Prostate gland (tissue), 2 donors: Measurements from ENCODE around the gene PTPRG. TPM values are rescaled to one million over a fixed set of nuclear protein-coding genes. Genes with fewer than 3 reads are reported as not detected.

ENCODE experiments used
- DNase-seq: peaks from one replicate; pipeline ENCODE4 v3.0.0-alpha.2; 2019; ENCODE audit warnings: low spot score
- H3K27ac ChIP-seq, 2 donors: fragments of 200-600 bp; sonication (generic); 2 replicates each; pipeline ENCODE4 v1.5.1; 2017 to 2019
- H3K27me3 ChIP-seq: fragments of 200-600 bp; sonication (generic); replicated peaks from 2 replicates; pipeline ENCODE4 v1.5.1; 2019; ENCODE audit not compliant: insufficient read depth
- H3K36me3 ChIP-seq, 2 donors: fragments of 200-600 bp; sonication (generic); 1 replicate in 1 of 2; 2 replicates in 1 of 2; pipeline versions ENCODE4 v1.5.1 to v1.8.1; 2017 to 2019
- H3K4me1 ChIP-seq: fragments of 200-600 bp; sonication (generic); replicated peaks from 2 replicates; pipeline ENCODE4 v1.5.1; 2019
- H3K4me3 ChIP-seq, 2 donors: fragments of 200-600 bp; sonication (generic); 2 replicates each; pipeline ENCODE4 v1.5.1; 2017 to 2019
- H3K9me3 ChIP-seq: fragments of 200-600 bp; sonication (generic); 2 replicates; pipeline ENCODE4 v1.5.1; 2017
- POLR2A ChIP-seq: fragments of 450-650 bp; IDR thresholded peaks from one replicate; pipeline ENCODE4 v1.6.1; 2016; ENCODE audit warnings: antibody characterized with exemption, mild to moderate bottlenecking
- POLR2AphosphoS5 ChIP-seq: sonication (generic); formaldehyde crosslinking; IDR thresholded peaks from one replicate; pipeline ENCODE4 v1.6.1; 2017; ENCODE audit warnings: antibody characterized with exemption
- WGBS: methylation state at CpG from one replicate; pipeline ENCODE4 v1.1.5; 2018; 5-methylcytosine and 5-hydroxymethylcytosine counted together
- intact Hi-C: fragments of 100-400 bp; cut with DNase I; formaldehyde crosslinking; loops from one replicate; pipeline ENCODE4 v1.14.2; 2022
- total RNA-seq, 2 donors: library from RNA; depleted of rRNA; stranded (reverse); fragments of >200 nt; gene quantifications; one replicate each; pipeline ENCODE4 v1.1.0, GENCODE V29; 2016
- TF ChIP-seq, protein P1 (sequence below), 4 experiments: fragments of 200-600 bp in 2 of 4; fragments of 450-650 bp in 2 of 4; sonication (generic) in 2 of 4; IDR thresholded peaks; 1 replicate in 3 of 4; 2 replicates in 1 of 4; pipeline ENCODE4 v1.5.1; 2016 to 2019; ENCODE audit warnings: antibody characterized with exemption in 4 of 4, mild to moderate bottlenecking in 2 of 4, moderate library complexity in 2 of 4

The PTPRG gene
- total RNA-seq, 2 donors from 2014 or later = 22.0 to 78.6 TPM

DNA sequence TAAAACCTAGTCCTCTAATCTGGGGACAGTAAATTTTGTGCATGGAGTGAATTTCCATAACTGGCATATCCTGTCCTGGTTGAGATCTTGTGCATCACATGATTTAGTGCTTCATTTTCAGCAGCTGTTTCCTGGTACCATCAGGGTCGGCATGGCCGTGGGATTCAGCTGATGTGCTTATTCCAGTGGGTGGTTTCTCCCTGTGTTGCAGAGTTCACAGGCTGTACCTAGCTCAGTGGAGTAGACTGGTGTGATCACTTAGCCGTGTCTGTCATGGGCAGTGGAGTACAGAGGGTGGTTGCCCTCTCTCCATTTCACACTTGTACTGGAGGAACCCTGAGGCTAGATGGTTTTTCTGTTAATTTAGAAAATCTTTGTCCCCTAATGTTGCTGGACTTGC lies 228.5 kb downstream of the PTPRG start:
- no peak overlapping the region for H3K4me3 ChIP-seq
- no peaks in the 10 kb centered on the region for H3K36me3 ChIP-seq
- no peak overlapping the region for H3K27ac ChIP-seq
- no peaks in the 10 kb centered on the region for H3K4me1 ChIP-seq
- no peaks in the 10 kb centered on the region for H3K27me3 ChIP-seq
- WGBS = 67% methylated on average over 3 of the region's 3 CpGs
- no peaks in the 10 kb centered on the region for H3K9me3 ChIP-seq
- no peak for DNase-seq
- intact Hi-C loops = no loop called here
- TF ChIP-seq POLR2A (no peak), POLR2AphosphoS5 (no peak)
- TF ChIP-seq, protein P1, sequence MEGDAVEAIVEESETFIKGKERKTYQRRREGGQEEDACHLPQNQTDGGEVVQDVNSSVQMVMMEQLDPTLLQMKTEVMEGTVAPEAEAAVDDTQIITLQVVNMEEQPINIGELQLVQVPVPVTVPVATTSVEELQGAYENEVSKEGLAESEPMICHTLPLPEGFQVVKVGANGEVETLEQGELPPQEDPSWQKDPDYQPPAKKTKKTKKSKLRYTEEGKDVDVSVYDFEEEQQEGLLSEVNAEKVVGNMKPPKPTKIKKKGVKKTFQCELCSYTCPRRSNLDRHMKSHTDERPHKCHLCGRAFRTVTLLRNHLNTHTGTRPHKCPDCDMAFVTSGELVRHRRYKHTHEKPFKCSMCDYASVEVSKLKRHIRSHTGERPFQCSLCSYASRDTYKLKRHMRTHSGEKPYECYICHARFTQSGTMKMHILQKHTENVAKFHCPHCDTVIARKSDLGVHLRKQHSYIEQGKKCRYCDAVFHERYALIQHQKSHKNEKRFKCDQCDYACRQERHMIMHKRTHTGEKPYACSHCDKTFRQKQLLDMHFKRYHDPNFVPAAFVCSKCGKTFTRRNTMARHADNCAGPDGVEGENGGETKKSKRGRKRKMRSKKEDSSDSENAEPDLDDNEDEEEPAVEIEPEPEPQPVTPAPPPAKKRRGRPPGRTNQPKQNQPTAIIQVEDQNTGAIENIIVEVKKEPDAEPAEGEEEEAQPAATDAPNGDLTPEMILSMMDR (IDR thresholded peaks at IDR 0.05) = no peak

DNA sequence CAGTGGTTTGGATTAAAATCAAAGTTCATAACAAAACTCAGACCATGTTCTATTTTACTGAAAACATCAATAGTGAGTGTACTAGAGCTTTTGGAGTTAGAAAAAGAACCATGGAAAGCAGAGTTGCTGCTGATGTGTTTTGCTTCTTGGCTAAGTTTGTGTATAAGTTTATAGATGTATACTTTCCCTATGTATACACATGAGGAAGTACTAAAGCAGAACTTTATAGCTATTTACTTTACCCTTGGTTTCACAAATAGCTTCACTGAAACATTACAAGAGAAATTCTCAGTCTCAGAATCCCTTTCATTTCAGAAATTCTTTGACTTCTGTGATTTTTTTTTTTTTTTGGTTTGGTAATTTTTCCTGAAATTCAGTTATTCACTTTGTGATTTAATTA lies 229.0 kb downstream of the PTPRG start:
- Histone ChIP-seq H3K9me3 (no peaks in the 10 kb centered on the region), H3K4me3 (no peak overlapping the region), H3K27ac (no peak overlapping the region), H3K36me3 (no peaks in the 10 kb centered on the region), H3K4me1 (no peaks in the 10 kb centered on the region), H3K27me3 (no peaks in the 10 kb centered on the region)
- peak; percentile 12 for TF ChIP-seq POLR2AphosphoS5
- TF ChIP-seq, protein P1 (IDR thresholded peaks at IDR 0.05) = no peak
- TF ChIP-seq POLR2A = no peak
- no peak for DNase-seq
- intact Hi-C loops = no loop called here

DNA sequence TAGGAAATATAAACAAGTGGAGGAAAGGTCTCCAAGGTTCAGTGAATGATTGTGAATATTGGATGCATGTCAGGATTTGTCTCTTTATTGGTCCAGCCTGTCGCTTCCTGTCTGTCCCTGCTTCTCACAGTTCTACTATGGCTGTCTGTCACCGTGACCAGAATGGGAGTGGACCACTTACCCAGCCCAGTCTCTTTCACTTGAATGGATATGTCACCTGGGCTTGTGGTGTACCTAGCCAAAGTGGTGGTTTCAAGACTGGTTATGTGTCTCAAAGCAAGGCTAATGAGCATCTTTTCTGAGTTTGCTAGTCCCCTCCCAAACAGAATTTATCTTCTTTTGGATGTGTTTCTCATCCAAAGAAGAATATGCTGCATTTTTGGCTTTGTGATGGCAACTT lies 231.7 kb downstream of the PTPRG start:
- no peaks in the 10 kb centered on the region for H3K4me1 ChIP-seq
- H3K36me3 ChIP-seq = no peaks in the 10 kb centered on the region
- H3K9me3 ChIP-seq = no peaks in the 10 kb centered on the region
- H3K4me3 ChIP-seq = no peak overlapping the region
- 95% methylated on average over 2 of the region's 2 CpGs for WGBS
- TF ChIP-seq POLR2A (no peak), POLR2AphosphoS5 (no peak)
- TF ChIP-seq, protein P1 (IDR thresholded peaks at IDR 0.05) = no peak
- H3K27me3 ChIP-seq = no peaks in the 10 kb centered on the region
- intact Hi-C loops = no loop called here
- DNase-seq = no peak
- H3K27ac ChIP-seq = no peak overlapping the region

DNA sequence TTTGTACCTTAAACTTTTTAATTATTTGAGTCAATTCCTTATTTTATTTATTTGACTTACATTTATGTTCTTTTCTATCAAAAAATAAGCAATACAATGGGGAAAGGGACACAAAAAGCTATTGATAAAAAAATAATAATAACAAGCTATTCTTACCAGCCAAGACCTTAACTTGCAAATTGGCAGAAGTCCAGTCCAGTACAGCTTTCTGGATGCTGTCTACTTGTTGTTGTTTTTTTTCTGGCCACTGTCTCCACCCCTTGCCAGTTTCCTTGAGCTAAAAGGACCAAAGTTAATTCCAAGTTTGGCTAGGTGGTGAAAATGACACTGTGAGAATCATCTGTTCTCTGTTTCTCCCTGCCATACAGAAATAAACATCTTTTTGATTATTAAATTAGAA lies 232.2 kb downstream of the PTPRG start:
- Histone ChIP-seq H3K4me3 (no peak overlapping the region), H3K27ac (no peak overlapping the region), H3K27me3 (no peaks in the 10 kb centered on the region), H3K4me1 (no peaks in the 10 kb centered on the region), H3K36me3 (no peaks in the 10 kb centered on the region), H3K9me3 (no peaks in the 10 kb centered on the region)
- intact Hi-C loops = no loop called here
- DNase-seq = no peak
- no peak for TF ChIP-seq POLR2A
- TF ChIP-seq, protein P1 (IDR thresholded peaks at IDR 0.05) = no peak
- no peak for TF ChIP-seq POLR2AphosphoS5

- H3K36me3 ChIP-seq = no peaks in the 10 kb centered on the region
- no peak for TF ChIP-seq POLR2AphosphoS5
- no peak for TF ChIP-seq POLR2A
- TF ChIP-seq, protein P1 (IDR thresholded peaks at IDR 0.05) = no peak
- H3K9me3 ChIP-seq = no peaks in the 10 kb centered on the region
- H3K27ac ChIP-seq = no peak overlapping the region
- no peak overlapping the region for H3K4me3 ChIP-seq
- no peaks in the 10 kb centered on the region for H3K27me3 ChIP-seq
- 84% methylated on average over 3 of the region's 3 CpGs for WGBS
- intact Hi-C loops = no loop called here
- no peaks in the 10 kb centered on the region for H3K4me1 ChIP-seq
- no peak for DNase-seq
These were observed 233.0 kb downstream of the PTPRG start for GRCh38 chr3:61794341-61794740.
